HCT116 (cell line): ENCODE data around the gene NAA80. TPM values are rescaled to one million over a fixed set of nuclear protein-coding genes. Genes with fewer than 3 reads are reported as not detected.

ENCODE experiments used
- ATAC-seq: fragments of 200-7000 bp; cut with Tn5 transposase; 2 replicates; pipeline ENCODE4 v1.9.1; 2020; ENCODE audit warnings: mild to moderate bottlenecking, moderate library complexity
- BruUV-seq: library from RNA; stranded (reverse); fragments of 400-500 nt; replicated peaks from 2 replicates; lab custom pipeline; 2021; lab: Mats Ljungman, UMichigan
- CTCF ChIA-PET: fragments of 300-600 bp; sonication (Branson Sonifier 250); formaldehyde crosslinking; loops from one replicate; lab custom pipeline; 2021; ENCODE audit warnings: antibody characterized with exemption; lab: Charles Lee
- POLR2A ChIA-PET: fragments of 300-600, 350-600 bp; sonication (Branson Sonifier 250); formaldehyde crosslinking; loops from one replicate; lab custom pipeline; 2021; ENCODE audit warnings: antibody characterized with exemption; lab: Charles Lee
- RAD21 ChIA-PET, 2 experiments: fragments of 300-600 bp; sonication (Branson Sonifier 250); formaldehyde crosslinking; loops; one replicate each; lab custom pipeline; 2023; ENCODE audit warnings: low total read pairs in 2 of 2; ENCODE audit not compliant: uncharacterized antibody in 2 of 2, unreplicated experiment in 2 of 2, low non-redundant PET in 1 of 2; lab: Charles Lee
- DNase-seq: peaks from one replicate; pipeline ENCODE4 v3.0.0-alpha.2; 2010; ENCODE audit warnings: low read depth, low spot score
- H2AFZ ChIP-seq: fragments of 200-600 bp; shearing (Covaris generic), sonication (generic); 2 replicates; pipeline ENCODE4 v1.6.1; 2017; ENCODE audit warnings: low read depth, mixed run types, mixed read lengths, antibody characterized with exemption, low read length; ENCODE audit not compliant: poor library complexity, severe bottlenecking
- H3K27ac ChIP-seq: 2 replicates; pipeline ENCODE4 v1.5.1; 2012; ENCODE audit warnings: low read depth, low read length
- H3K27me3 ChIP-seq: fragments of 200-600 bp; sonication (generic); 2 replicates; pipeline ENCODE4 v1.6.1; 2016; ENCODE audit warnings: mixed run types, low read length, mixed read lengths; ENCODE audit not compliant: insufficient read depth
- H3K36me3 ChIP-seq, 2 experiments: fragments of 200-500 bp in 1 of 2; fragments of 200-600 bp in 1 of 2; sonication (Bioruptor generic) in 1 of 2; sonication (generic) in 1 of 2; 2 replicates each; pipeline versions ENCODE4 v1.5.1 to v1.6.1; 2014 to 2016; ENCODE audit warnings: low read length in 2 of 2, inconsistent platforms in 1 of 2, mixed read lengths in 1 of 2, mixed run types in 1 of 2; ENCODE audit not compliant: insufficient read depth in 2 of 2, control insufficient read depth in 1 of 2
- H3K4me1 ChIP-seq, 2 experiments: fragments of 200-600 bp in 1 of 2; sonication (generic) in 1 of 2; 2 replicates each; pipeline versions ENCODE4 v1.5.1 to v1.6.1; 2012 to 2017; ENCODE audit warnings: low read length in 2 of 2, inconsistent platforms in 1 of 2, mild to moderate bottlenecking in 1 of 2, mixed read lengths in 1 of 2, mixed run types in 1 of 2, moderate library complexity in 1 of 2; ENCODE audit not compliant: insufficient read depth in 2 of 2, control insufficient read depth in 1 of 2
- H3K4me2 ChIP-seq: fragments of 200-600 bp; sonication (generic); 2 replicates; pipeline ENCODE4 v1.6.1; 2017; ENCODE audit warnings: mixed run types, low read length, mixed read lengths
- H3K4me3 ChIP-seq, 2 experiments: fragments of 200-600 bp in 1 of 2; sonication (generic) in 1 of 2; replicated peaks in 1 of 2; 2 replicates each; pipeline ENCODE4 v1.5.1; 2011 to 2016; ENCODE audit warnings: low read length in 2 of 2, control low read depth in 1 of 2, low read depth in 1 of 2, mild to moderate bottlenecking in 1 of 2, mixed read lengths in 1 of 2, mixed run types in 1 of 2
- H3K79me2 ChIP-seq: fragments of 200-600 bp; sonication (generic); 2 replicates; pipeline ENCODE4 v1.6.1; 2017; ENCODE audit warnings: mild to moderate bottlenecking, mixed run types, low read length, moderate library complexity, mixed read lengths; ENCODE audit not compliant: insufficient read depth
- H3K9ac ChIP-seq: fragments of 200-600 bp; sonication (generic); 2 replicates; pipeline ENCODE4 v1.6.1; 2016; ENCODE audit warnings: low read length, mixed read lengths
- H3K9me2 ChIP-seq: fragments of 200-600 bp; sonication (generic), shearing (Covaris generic); 2 replicates; pipeline ENCODE4 v1.6.1; 2017; ENCODE audit warnings: mixed run types, mild to moderate bottlenecking, moderate library complexity; ENCODE audit not compliant: insufficient read depth
- H3K9me3 ChIP-seq, 2 experiments: fragments of 200-500 bp in 1 of 2; fragments of 200-600 bp in 1 of 2; sonication (Bioruptor generic) in 1 of 2; sonication (generic) in 1 of 2; 2 replicates each; pipeline ENCODE4 v1.6.1; 2014 to 2017; ENCODE audit warnings: low read length in 2 of 2, mixed read lengths in 2 of 2, inconsistent platforms in 1 of 2, low read depth in 1 of 2, mild to moderate bottlenecking in 1 of 2, mixed run types in 1 of 2, moderate library complexity in 1 of 2; ENCODE audit not compliant: control insufficient read depth in 1 of 2, insufficient read depth in 1 of 2
- H4K20me1 ChIP-seq: fragments of 200-600 bp; sonication (generic), shearing (Covaris generic); 2 replicates; pipeline ENCODE4 v1.6.1; 2017; ENCODE audit warnings: mixed run types, mild to moderate bottlenecking, moderate library complexity; ENCODE audit not compliant: insufficient read depth
- FOSL1 ChIP-seq: IDR thresholded peaks from 2 replicates; pipeline ENCODE4 v1.6.1; 2012; ENCODE audit warnings: low read depth
- TCF7L2 ChIP-seq: IDR thresholded peaks from 2 replicates; pipeline ENCODE4 v1.7.0; 2011; ENCODE audit warnings: borderline replicate concordance, inconsistent platforms; ENCODE audit not compliant: insufficient read depth, insufficient read length; ENCODE audit errors: extremely low read depth
- intact Hi-C: fragments of 100-400 bp; cut with micrococcal nuclease; formaldehyde crosslinking; loops from 2 replicates; pipeline ENCODE4 v1.10.0; 2022
- total RNA-seq: library from RNA; stranded (reverse); gene quantifications from one replicate; pipeline ENCODE4 v1.2.1, GENCODE V29; 2021; ENCODE audit not compliant: unreplicated experiment
- TF ChIP-seq, protein P1 (sequence below), 3 experiments: fragments of 200-600 bp in 1 of 3; sonication (generic) in 1 of 3; IDR thresholded peaks in 2 of 3; conservative IDR thresholded peaks in 1 of 3; 2 replicates each; pipeline ENCODE4 v1.5.1; 2012 to 2017; ENCODE audit warnings: low read depth in 2 of 3, low read length in 2 of 3, antibody characterized with exemption in 1 of 3, borderline replicate concordance in 1 of 3, control low read depth in 1 of 3, mild to moderate bottlenecking in 1 of 3, mixed read lengths in 1 of 3, mixed run types in 1 of 3, moderate library complexity in 1 of 3; ENCODE audit not compliant: insufficient read depth in 1 of 3

NAA80 gene
- total RNA-seq, 1 experiment from 2014 or later = 21.3 TPM

- CTCF ChIA-PET = no interaction called here
- H2AFZ ChIP-seq = no peak overlapping the region
- no TSS peak for BruUV-seq
These were observed 20.9 kb upstream of the NAA80 start for GRCh38 chr3:50319894-50320625.

More at GRCh38 chr3:50319894-50320625, 20.9 kb upstream of the NAA80 start:
- RAD21 ChIA-PET = interaction anchor here in 1 of 2 experiments (1.7 kb wide), 1 partner anchor 21 kb away, joined by 5 read pairs; the partner anchor contains the start of genes HYAL3 and NAA80
- no peaks in the 10 kb centered on the region for H4K20me1 ChIP-seq
- H3K9me3 ChIP-seq = no peaks in the 10 kb centered on the region
- H3K79me2 ChIP-seq = peaks cover 46% of the 10 kb centered on the region
- ATAC-seq = no peak
- peak overlapping the region; percentile 64 to 92 for H3K4me3 ChIP-seq
- POLR2A ChIA-PET = interaction anchor here (1.9 kb wide), 1 partner anchor 28 kb away, joined by 4 read pairs; the partner anchor contains the start of gene IFRD2
- peaks cover 64 to 90% of the 10 kb centered on the region in 2 experiments for H3K4me1 ChIP-seq
- TF ChIP-seq TCF7L2 (peak; percentile 17), FOSL1 (no peak)
- TF ChIP-seq, protein P1, sequence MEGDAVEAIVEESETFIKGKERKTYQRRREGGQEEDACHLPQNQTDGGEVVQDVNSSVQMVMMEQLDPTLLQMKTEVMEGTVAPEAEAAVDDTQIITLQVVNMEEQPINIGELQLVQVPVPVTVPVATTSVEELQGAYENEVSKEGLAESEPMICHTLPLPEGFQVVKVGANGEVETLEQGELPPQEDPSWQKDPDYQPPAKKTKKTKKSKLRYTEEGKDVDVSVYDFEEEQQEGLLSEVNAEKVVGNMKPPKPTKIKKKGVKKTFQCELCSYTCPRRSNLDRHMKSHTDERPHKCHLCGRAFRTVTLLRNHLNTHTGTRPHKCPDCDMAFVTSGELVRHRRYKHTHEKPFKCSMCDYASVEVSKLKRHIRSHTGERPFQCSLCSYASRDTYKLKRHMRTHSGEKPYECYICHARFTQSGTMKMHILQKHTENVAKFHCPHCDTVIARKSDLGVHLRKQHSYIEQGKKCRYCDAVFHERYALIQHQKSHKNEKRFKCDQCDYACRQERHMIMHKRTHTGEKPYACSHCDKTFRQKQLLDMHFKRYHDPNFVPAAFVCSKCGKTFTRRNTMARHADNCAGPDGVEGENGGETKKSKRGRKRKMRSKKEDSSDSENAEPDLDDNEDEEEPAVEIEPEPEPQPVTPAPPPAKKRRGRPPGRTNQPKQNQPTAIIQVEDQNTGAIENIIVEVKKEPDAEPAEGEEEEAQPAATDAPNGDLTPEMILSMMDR (IDR thresholded peaks at IDR 0.05 in 2 of 3, conservative IDR thresholded peaks at IDR 0.05 in 1 of 3; ENCODE audit: borderline replicate concordance in 1 of 3, insufficient read depth in 1 of 3, low read depth in 2 of 3, low read length in 2 of 3) = peak in 2 of 3 experiments; percentile 21 to 41; a peak in 3 of 6 replicates
- H3K4me2 ChIP-seq = peak overlapping the region; percentile 92
- no peak for DNase-seq
- peaks cover 4 to 19% of the 10 kb centered on the region in 2 experiments; a peak in 1 of 4 replicates for H3K36me3 ChIP-seq
- peak overlapping the region; percentile 93 for H3K27ac ChIP-seq
- intact Hi-C loops = no loop called here
- no peaks in the 10 kb centered on the region for H3K27me3 ChIP-seq
- peak overlapping the region; percentile 88 for H3K9ac ChIP-seq
- H3K9me2 ChIP-seq = no peaks in the 10 kb centered on the region
